ENCODE data around the gene ACSF3.

- TF ChIP-seq CTCF (conservative IDR thresholded peaks at IDR 0.05 in 1 of 2, IDR thresholded peaks at IDR 0.05 in 1 of 2; ENCODE audit: low read depth in 1 of 2, low read length in 2 of 2), result no peak
- TF ChIP-seq EZH2 (IDR thresholded peaks at IDR 0.05; ENCODE audit: low read length, missing control alignments), result no peak
These were observed 90.5 kb downstream of the ACSF3 start for GRCh38 chr16:89183975-89184676.

All from fibroblast of lung (primary cell).